ENCODE measurements around the gene PRKD1.

PRKD1 gene

GRCh38 chr14:29789475-29789874 lies 138.2 kb downstream of the PRKD1 start:
- no peak for TF ChIP-seq NFIC (IDR thresholded peaks at IDR 0.05)
- no peak for TF ChIP-seq CREB1 (IDR thresholded peaks at IDR 0.05; ENCODE audit: low read depth)
- no peak for TF ChIP-seq USF1 (IDR thresholded peaks at IDR 0.05)
- no peak for TF ChIP-seq MAX (IDR thresholded peaks at IDR 0.05)
- TF ChIP-seq CEBPB (IDR thresholded peaks at IDR 0.05), result no peak

- TF ChIP-seq EP300 (IDR thresholded peaks at IDR 0.05; ENCODE audit: borderline replicate concordance) (no peak), CEBPB (IDR thresholded peaks at IDR 0.05) (no peak), CREB1 (IDR thresholded peaks at IDR 0.05; ENCODE audit: low read depth) (no peak), TEAD4 (IDR thresholded peaks at IDR 0.05) (no peak), YY1 (IDR thresholded peaks at IDR 0.05; ENCODE audit: low read depth) (no peak), NFIC (IDR thresholded peaks at IDR 0.05) (no peak), EGR1 (IDR thresholded peaks at IDR 0.05) (no peak), FOXM1 (IDR thresholded peaks at IDR 0.05; ENCODE audit: borderline replicate concordance, low read depth) (no peak), RAD21 (IDR thresholded peaks at IDR 0.05; ENCODE audit: low read depth) (no peak), USF1 (IDR thresholded peaks at IDR 0.05) (no peak), REST (IDR thresholded peaks at IDR 0.05; ENCODE audit: low read depth) (no peak), TAF1 (IDR thresholded peaks at IDR 0.05; ENCODE audit: low read depth) (no peak), ZBTB7A (IDR thresholded peaks at IDR 0.05; ENCODE audit: low read depth) (no peak), TCF12 (IDR thresholded peaks at IDR 0.05; ENCODE audit: low read depth) (no peak), MAX (IDR thresholded peaks at IDR 0.05) (no peak)
Measured at GRCh38 chr14:29788093-29788492, 139.6 kb downstream of the PRKD1 start.

- TF ChIP-seq ZBTB7A (IDR thresholded peaks at IDR 0.05; ENCODE audit: low read depth) (no peak), MAX (IDR thresholded peaks at IDR 0.05) (no peak), CEBPB (IDR thresholded peaks at IDR 0.05) (no peak), EP300 (IDR thresholded peaks at IDR 0.05; ENCODE audit: borderline replicate concordance) (no peak), CREB1 (IDR thresholded peaks at IDR 0.05; ENCODE audit: low read depth) (no peak), RAD21 (IDR thresholded peaks at IDR 0.05; ENCODE audit: low read depth) (no peak), FOXM1 (IDR thresholded peaks at IDR 0.05; ENCODE audit: borderline replicate concordance, low read depth) (no peak), TEAD4 (IDR thresholded peaks at IDR 0.05) (no peak), NFIC (IDR thresholded peaks at IDR 0.05) (no peak), USF1 (IDR thresholded peaks at IDR 0.05) (no peak), YY1 (IDR thresholded peaks at IDR 0.05; ENCODE audit: low read depth) (no peak), EGR1 (IDR thresholded peaks at IDR 0.05) (no peak)
Measured at GRCh38 chr14:29783556-29783955, 144.1 kb downstream of the PRKD1 start.

- TF ChIP-seq REST (IDR thresholded peaks at IDR 0.05; ENCODE audit: low read depth), result no peak
- no peak for TF ChIP-seq FOXM1 (IDR thresholded peaks at IDR 0.05; ENCODE audit: borderline replicate concordance, low read depth)
- no peak for TF ChIP-seq EP300 (IDR thresholded peaks at IDR 0.05; ENCODE audit: borderline replicate concordance)
- TF ChIP-seq CEBPB (IDR thresholded peaks at IDR 0.05), result no peak
- TF ChIP-seq TCF12 (IDR thresholded peaks at IDR 0.05; ENCODE audit: low read depth), result no peak
- TF ChIP-seq USF1 (IDR thresholded peaks at IDR 0.05), result no peak
- TF ChIP-seq MAX (IDR thresholded peaks at IDR 0.05), result no peak
- no peak for TF ChIP-seq ZBTB7A (IDR thresholded peaks at IDR 0.05; ENCODE audit: low read depth)
- TF ChIP-seq YY1 (IDR thresholded peaks at IDR 0.05; ENCODE audit: low read depth), result no peak
- no peak for TF ChIP-seq NFIC (IDR thresholded peaks at IDR 0.05)
- TF ChIP-seq EGR1 (IDR thresholded peaks at IDR 0.05), result no peak
- TF ChIP-seq TAF1 (IDR thresholded peaks at IDR 0.05; ENCODE audit: low read depth), result no peak
- TF ChIP-seq TEAD4 (IDR thresholded peaks at IDR 0.05), result no peak
- no peak for TF ChIP-seq CREB1 (IDR thresholded peaks at IDR 0.05; ENCODE audit: low read depth)
Measured at GRCh38 chr14:29782041-29782440, 145.6 kb downstream of the PRKD1 start.

- TF ChIP-seq USF1 (IDR thresholded peaks at IDR 0.05), result no peak
- TF ChIP-seq NFIC (IDR thresholded peaks at IDR 0.05), result no peak
- no peak for TF ChIP-seq ZBTB7A (IDR thresholded peaks at IDR 0.05; ENCODE audit: low read depth)
- TF ChIP-seq REST (IDR thresholded peaks at IDR 0.05; ENCODE audit: low read depth), result no peak
- TF ChIP-seq CREB1 (IDR thresholded peaks at IDR 0.05; ENCODE audit: low read depth), result no peak
- TF ChIP-seq MAX (IDR thresholded peaks at IDR 0.05), result no peak
Measured at GRCh38 chr14:29773990-29774389, 153.7 kb downstream of the PRKD1 start.

All from Ishikawa (cell line).